ENCODE measurements around the gene TFB1M.

TFB1M gene

GRCh38 chr6:155351273-155352129 is 37.2 kb upstream of the TFB1M start:
- TF ChIP-seq CTCF (IDR thresholded peaks at IDR 0.05; ENCODE audit: low read depth, low read length) (no peak), MYC (IDR thresholded peaks at IDR 0.05; ENCODE audit: low read depth, low read length) (no peak), MAX (IDR thresholded peaks at IDR 0.05; ENCODE audit: low read depth, low read length) (no peak), POLR2A (IDR thresholded peaks at IDR 0.05; ENCODE audit: extremely low read depth, insufficient read length) (no peak)
- H3K4me3 ChIP-seq (ENCODE audit: low read depth, low read length): no peak overlapping the region
- no peak for DNase-seq (ENCODE audit: low read depth)

- no peak for TF ChIP-seq POLR2A (IDR thresholded peaks at IDR 0.05; ENCODE audit: extremely low read depth, insufficient read length)
- TF ChIP-seq MAX (IDR thresholded peaks at IDR 0.05; ENCODE audit: low read depth, low read length): no peak
- TF ChIP-seq CTCF (IDR thresholded peaks at IDR 0.05; ENCODE audit: low read depth, low read length): no peak
- no peak for TF ChIP-seq MYC (IDR thresholded peaks at IDR 0.05; ENCODE audit: low read depth, low read length)
- no peak for DNase-seq (ENCODE audit: low read depth)
- H3K4me3 ChIP-seq (ENCODE audit: low read depth, low read length): no peak overlapping the region
These were observed 35.7 kb upstream of the TFB1M start for GRCh38 chr6:155349956-155350355.

- TF ChIP-seq CTCF (IDR thresholded peaks at IDR 0.05; ENCODE audit: low read depth, low read length) (no peak), MAX (IDR thresholded peaks at IDR 0.05; ENCODE audit: low read depth, low read length) (no peak), POLR2A (IDR thresholded peaks at IDR 0.05; ENCODE audit: extremely low read depth, insufficient read length) (no peak), MYC (IDR thresholded peaks at IDR 0.05; ENCODE audit: low read depth, low read length) (no peak)
These were observed 34.8 kb upstream of the TFB1M start for GRCh38 chr6:155349129-155349528.

GRCh38 chr6:155347800-155348199 is 33.5 kb upstream of the TFB1M start:
- no peak for TF ChIP-seq CTCF (IDR thresholded peaks at IDR 0.05; ENCODE audit: low read depth, low read length)
- TF ChIP-seq MAX (IDR thresholded peaks at IDR 0.05; ENCODE audit: low read depth, low read length): no peak
- TF ChIP-seq POLR2A (IDR thresholded peaks at IDR 0.05; ENCODE audit: extremely low read depth, insufficient read length): no peak
- no peak for TF ChIP-seq MYC (IDR thresholded peaks at IDR 0.05; ENCODE audit: low read depth, low read length)
- no peak overlapping the region for H3K4me3 ChIP-seq (ENCODE audit: low read depth, low read length)
- DNase-seq (ENCODE audit: low read depth): no peak

More at GRCh38 chr6:155349129-155349528, 34.8 kb upstream of the TFB1M start:
- DNase-seq (ENCODE audit: low read depth): no peak
- no peak overlapping the region for H3K4me3 ChIP-seq (ENCODE audit: low read depth, low read length)

- no peak overlapping the region for H3K4me3 ChIP-seq (ENCODE audit: low read depth, low read length)
- TF ChIP-seq MYC (IDR thresholded peaks at IDR 0.05; ENCODE audit: low read depth, low read length): no peak
- no peak for TF ChIP-seq POLR2A (IDR thresholded peaks at IDR 0.05; ENCODE audit: extremely low read depth, insufficient read length)
- no peak for TF ChIP-seq CTCF (IDR thresholded peaks at IDR 0.05; ENCODE audit: low read depth, low read length)
- no peak for TF ChIP-seq MAX (IDR thresholded peaks at IDR 0.05; ENCODE audit: low read depth, low read length)
- no peak for DNase-seq (ENCODE audit: low read depth)
These were observed 32.7 kb upstream of the TFB1M start for GRCh38 chr6:155346957-155347356.
